HepG2 (cell line): ENCODE results near the gene CERS4. TPM values are rescaled to one million over a fixed set of nuclear protein-coding genes. Genes with fewer than 3 reads are reported as not detected.
A peak's percentile ranks its signal among the peaks of the same experiment; 100 is the strongest.

ENCODE experiments used
- BRD4 ChIP-seq: sonication (generic); formaldehyde crosslinking; IDR thresholded peaks from 2 replicates; pipeline ENCODE4 v1.4.0; 2020; ENCODE audit warnings: missing genetic modification reagents
- ELF1 ChIP-seq: sonication (generic); formaldehyde crosslinking; IDR thresholded peaks from 2 replicates; pipeline ENCODE4 v1.4.0; 2020; ENCODE audit warnings: missing genetic modification reagents
- FOXJ3 ChIP-seq: sonication (generic); formaldehyde crosslinking; IDR thresholded peaks from 2 replicates; pipeline ENCODE4 v1.4.0; 2020; ENCODE audit warnings: missing genetic modification reagents, mild to moderate bottlenecking, borderline replicate concordance
- KLF16 ChIP-seq, 2 experiments: sonication (generic) in 1 of 2; formaldehyde crosslinking in 1 of 2; IDR thresholded peaks; 2 replicates each; pipeline versions ENCODE4 v1.6.1 to v1.8.0; 2016 to 2023; ENCODE audit warnings: missing genetic modification reagents in 2 of 2, missing compliant biosample characterization in 1 of 2
- MTERF4 ChIP-seq: sonication (generic); formaldehyde crosslinking; IDR thresholded peaks from 2 replicates; pipeline ENCODE4 v1.8.0; 2023; ENCODE audit warnings: mild to moderate bottlenecking, missing genetic modification reagents
- NFKBIZ ChIP-seq: IDR thresholded peaks from 2 replicates; pipeline ENCODE4 v1.6.1; 2018; ENCODE audit warnings: missing genetic modification reagents, missing compliant biosample characterization
- POGK ChIP-seq: sonication (generic); formaldehyde crosslinking; conservative IDR thresholded peaks from 2 replicates; pipeline ENCODE4 v1.8.0; 2022; ENCODE audit warnings: mild to moderate bottlenecking, moderate library complexity, missing genetic modification reagents
- PRDM15 ChIP-seq: sonication (generic); formaldehyde crosslinking; IDR thresholded peaks from 2 replicates; pipeline ENCODE4 v1.4.0; 2020; ENCODE audit warnings: missing genetic modification reagents
- RFX5 ChIP-seq: IDR thresholded peaks from 2 replicates; pipeline ENCODE4 v1.6.1; 2011; ENCODE audit warnings: low read depth, low read length, improper control_type of control experiment
- SRY ChIP-seq: sonication (generic); formaldehyde crosslinking; IDR thresholded peaks from 2 replicates; pipeline ENCODE4 v1.8.0; 2022; ENCODE audit warnings: mild to moderate bottlenecking, missing genetic modification reagents
- TFAP4 ChIP-seq: sonication (generic); IDR thresholded peaks from 2 replicates; pipeline ENCODE4 v1.6.1; 2016; ENCODE audit warnings: low read depth, borderline replicate concordance
- ZFX ChIP-seq: sonication (generic); formaldehyde crosslinking; IDR thresholded peaks from 2 replicates; pipeline ENCODE4 v1.4.0; 2020; ENCODE audit warnings: mild to moderate bottlenecking, low read depth, missing genetic modification reagents, moderate library complexity
- ZNF18 ChIP-seq: sonication (generic); formaldehyde crosslinking; IDR thresholded peaks from 2 replicates; pipeline ENCODE4 v1.8.0; 2022; ENCODE audit warnings: mild to moderate bottlenecking, missing genetic modification reagents; ENCODE audit not compliant: insufficient replicate concordance
- ZNF441 ChIP-seq: sonication (generic); formaldehyde crosslinking; IDR thresholded peaks from 2 replicates; pipeline ENCODE4 v1.7.0; 2021; ENCODE audit warnings: missing genetic modification reagents, borderline replicate concordance
- ZNF652 ChIP-seq: IDR thresholded peaks from 2 replicates; pipeline ENCODE4 v1.6.1; 2016; ENCODE audit warnings: low read depth, borderline replicate concordance
- ZNF788 ChIP-seq: sonication (generic); formaldehyde crosslinking; IDR thresholded peaks from 2 replicates; pipeline ENCODE4 v1.5.0; 2020; ENCODE audit warnings: mild to moderate bottlenecking, missing genetic modification reagents, borderline replicate concordance
- polyA plus RNA-seq, 8 experiments: library from polyadenylated mRNA; depleted of rRNA in 3 of 8; stranded (reverse) in 7 of 8; unstranded in 1 of 8; fragments of >200 nt; fragmentation: Illumina TruSeq in 4 of 8; extraction: Trizol in 4 of 8; gene quantifications; 2 replicates each; pipeline versions ENCODE4 v1.2.1 to v1.2.3, GENCODE V29; 2011 to 2016; ENCODE audit warnings: low read depth in 4 of 8, missing spikeins in 1 of 8, mixed read lengths in 1 of 8; ENCODE audit not compliant: insufficient read depth in 1 of 8
- total RNA-seq, 5 experiments: library from RNA; depleted of rRNA; stranded (reverse); fragments of >200 nt; fragmentation: Illumina TruSeq; extraction: Trizol; gene quantifications; 2 replicates each; pipeline ENCODE4 v1.2.3, GENCODE V29; 2016; ENCODE audit warnings: low read depth in 1 of 5

CERS4 gene
- total and polyA plus RNA-seq, 2 of the 13 experiments (the other 11 are each of a cell fraction or from before 2014, with no cell fraction given), result 74.7 to 83.5 TPM

- TF ChIP-seq PRDM15 (CRISPR knock-in tag), result no peak
- TF ChIP-seq ZNF788, result no peak; the same call in 1 of the 2 replicates
- TF ChIP-seq ZNF441 (CRISPR knock-in tag), result 0 out of 2 replicates have a peak, but pooled peaks have one; percentile 61
- TF ChIP-seq ZFX (CRISPR knock-in tag), result peak; percentile 31; the same call in 1 of the 2 replicates
- 0 out of 2 replicates have a peak, but pooled peaks have one; percentile 21 for TF ChIP-seq SRY (CRISPR knock-in tag)
- no peak for TF ChIP-seq POGK (CRISPR knock-in tag)
- no peak for TF ChIP-seq RFX5
- no peak for TF ChIP-seq MTERF4 (CRISPR knock-in tag)
- TF ChIP-seq KLF16 (CRISPR knock-in tag; IDR thresholded peaks at IDR 0.05), result peak in 1 of 2 experiments; percentile 41; a peak in 1 of 4 replicates
- TF ChIP-seq NFKBIZ (CRISPR knock-in tag), result 0 out of 2 replicates have a peak, but pooled peaks have one; percentile 55
- no peak for TF ChIP-seq ZNF652 (CRISPR knock-in tag)
- 0 out of 2 replicates have a peak, but pooled peaks have one; percentile 38 for TF ChIP-seq BRD4
- no peak; the same call in 1 of the 2 replicates for TF ChIP-seq ELF1 (CRISPR knock-in tag)
- TF ChIP-seq ZNF18 (CRISPR knock-in tag), result peak; percentile 74
- TF ChIP-seq TFAP4, result peak; percentile 84
- TF ChIP-seq FOXJ3, result peak; percentile 61; the same call in 1 of the 2 replicates
Observed at GRCh38 chr19:8245869-8246835, 37.0 kb downstream of the CERS4 start (continued).
